Measurements from ENCODE around the gene HOXA4.

Gene HOXA4

GRCh38 chr7:27095050-27095896 lies 35.3 kb downstream of the HOXA4 start:
- no peak for DNase-seq (ENCODE audit: low read depth in 2 of 3, low spot score in 2 of 3)

DNA sequence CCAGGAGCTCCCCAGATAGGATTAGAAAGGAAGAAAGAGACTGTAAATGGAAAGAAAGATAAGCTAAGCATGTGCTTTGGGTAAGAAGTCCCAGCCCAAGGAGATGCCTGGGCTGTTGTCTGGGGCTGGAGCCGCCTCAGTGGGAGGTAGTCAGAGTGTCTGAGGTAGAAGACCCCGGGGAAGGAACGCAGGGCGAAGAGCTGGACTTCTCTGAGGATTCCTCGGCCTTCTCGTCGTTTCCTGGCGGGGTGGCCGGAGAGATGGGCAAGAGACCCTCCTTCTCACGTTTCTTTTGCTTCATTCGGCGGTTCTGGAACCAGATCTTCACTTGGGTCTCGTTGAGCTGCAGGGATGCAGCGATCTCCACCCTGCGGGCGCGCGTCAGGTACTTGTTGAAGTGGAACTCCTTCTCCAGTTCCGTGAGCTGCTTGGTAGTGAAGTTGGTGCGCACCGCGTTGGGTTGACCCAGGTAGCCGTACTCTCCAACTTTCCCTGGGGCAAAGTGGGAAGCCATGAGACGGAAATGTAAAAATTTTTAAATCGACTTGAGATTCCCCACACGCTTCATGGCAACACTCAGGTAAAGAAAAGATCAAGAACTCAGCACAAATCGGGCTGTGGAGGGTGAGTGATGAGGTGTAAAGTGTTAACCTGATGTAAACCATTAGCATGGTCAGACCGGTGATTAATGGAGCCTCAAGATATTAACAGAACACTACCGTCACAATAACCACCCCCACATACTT lies 36.1 kb downstream of the HOXA4 start:
- DNase-seq (ENCODE audit: low read depth in 2 of 3, low spot score in 2 of 3) = no peak

- DNase-seq (ENCODE audit: low read depth in 2 of 3, low spot score in 2 of 3) = no peak
Measured at GRCh38 chr7:27093184-27093895, 37.2 kb downstream of the HOXA4 start.

- no peak for DNase-seq (ENCODE audit: low read depth in 2 of 3, low spot score in 2 of 3)
Measured at GRCh38 chr7:27092819-27093110, 37.8 kb downstream of the HOXA4 start.

GRCh38 chr7:27091941-27092818 lies 38.4 kb downstream of the HOXA4 start:
- no peak for DNase-seq (ENCODE audit: low read depth in 2 of 3, low spot score in 2 of 3)

DNA sequence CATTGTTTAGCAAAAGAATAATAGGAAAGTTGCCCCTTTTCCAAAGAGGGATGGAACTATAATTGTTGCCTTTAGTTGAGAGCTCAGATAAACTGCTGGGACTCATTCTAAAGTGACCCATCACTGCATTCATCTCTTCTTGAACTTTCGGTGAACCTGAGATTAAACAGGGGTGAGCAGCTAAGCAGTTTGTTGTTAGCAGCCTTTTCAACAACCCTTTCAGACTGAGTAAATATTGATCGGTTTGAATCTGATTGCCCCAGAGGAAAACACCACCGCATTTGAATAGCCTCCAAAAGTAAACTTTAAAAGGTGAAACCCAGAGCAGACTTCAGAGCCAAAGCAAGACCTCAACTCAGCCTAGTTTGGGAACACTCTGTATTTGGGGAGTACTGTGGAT lies 39.5 kb downstream of the HOXA4 start:
- no peak for DNase-seq (ENCODE audit: low read depth in 2 of 3, low spot score in 2 of 3)

- no peak for DNase-seq (ENCODE audit: low read depth in 2 of 3, low spot score in 2 of 3)
Measured at GRCh38 chr7:27088002-27088922, 42.3 kb downstream of the HOXA4 start.

- DNase-seq (ENCODE audit: low read depth in 2 of 3, low spot score in 2 of 3) = no peak
Measured at GRCh38 chr7:27083646-27084045, 46.9 kb downstream of the HOXA4 start.

DNA sequence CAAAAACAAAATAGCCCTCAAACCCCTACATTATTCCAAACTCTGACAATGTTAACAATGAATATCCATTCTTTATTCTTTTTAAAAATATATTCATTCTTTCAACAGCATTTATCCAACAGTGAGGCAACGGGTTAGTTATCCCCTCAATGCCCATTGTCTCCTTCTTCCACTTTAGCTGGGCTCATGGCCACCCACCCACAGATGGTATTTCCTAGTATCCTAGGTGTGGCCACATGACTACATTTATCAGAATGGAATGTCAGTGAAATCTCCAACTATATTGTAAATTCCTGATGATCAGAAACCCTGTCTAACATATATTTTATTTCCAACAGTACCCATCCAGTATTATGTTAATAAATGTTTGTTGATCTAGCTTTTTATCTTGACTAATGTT lies 48.4 kb downstream of the HOXA4 start:
- DNase-seq (ENCODE audit: low read depth in 2 of 3, low spot score in 2 of 3) = no peak

DNA sequence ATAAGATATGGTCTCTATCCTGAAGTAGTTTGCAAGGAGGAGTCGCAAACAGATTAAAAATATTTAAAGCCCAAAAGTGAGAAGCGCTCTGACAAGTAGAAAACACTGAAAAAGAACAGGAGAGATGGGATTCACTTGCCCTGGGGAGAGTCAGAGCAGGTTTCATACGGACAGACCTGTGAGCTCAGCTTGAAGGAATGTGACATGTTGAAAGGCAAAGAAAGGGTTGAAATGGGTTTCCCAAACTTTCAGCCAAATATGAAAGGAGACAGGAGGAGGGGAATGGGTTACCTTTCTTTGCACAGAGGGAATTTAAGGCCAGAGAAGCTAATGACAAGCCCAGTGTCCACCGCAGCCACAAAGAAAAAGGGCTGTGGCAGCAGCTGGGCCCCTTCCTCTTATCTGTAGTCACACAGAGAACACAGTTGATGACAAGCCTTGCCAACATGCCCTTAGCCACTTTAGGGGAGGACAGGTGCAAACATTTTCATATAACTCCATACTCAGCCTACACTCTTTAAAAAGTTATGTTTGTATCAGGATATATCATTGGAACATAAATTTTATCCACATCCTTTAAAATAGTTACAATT lies 49.6 kb downstream of the HOXA4 start:
- DNase-seq (ENCODE audit: low read depth in 2 of 3, low spot score in 2 of 3) = no peak

GRCh38 chr7:27079234-27079975 lies 51.2 kb downstream of the HOXA4 start:
- no peak for DNase-seq (ENCODE audit: low read depth in 2 of 3, low spot score in 2 of 3)

DNA sequence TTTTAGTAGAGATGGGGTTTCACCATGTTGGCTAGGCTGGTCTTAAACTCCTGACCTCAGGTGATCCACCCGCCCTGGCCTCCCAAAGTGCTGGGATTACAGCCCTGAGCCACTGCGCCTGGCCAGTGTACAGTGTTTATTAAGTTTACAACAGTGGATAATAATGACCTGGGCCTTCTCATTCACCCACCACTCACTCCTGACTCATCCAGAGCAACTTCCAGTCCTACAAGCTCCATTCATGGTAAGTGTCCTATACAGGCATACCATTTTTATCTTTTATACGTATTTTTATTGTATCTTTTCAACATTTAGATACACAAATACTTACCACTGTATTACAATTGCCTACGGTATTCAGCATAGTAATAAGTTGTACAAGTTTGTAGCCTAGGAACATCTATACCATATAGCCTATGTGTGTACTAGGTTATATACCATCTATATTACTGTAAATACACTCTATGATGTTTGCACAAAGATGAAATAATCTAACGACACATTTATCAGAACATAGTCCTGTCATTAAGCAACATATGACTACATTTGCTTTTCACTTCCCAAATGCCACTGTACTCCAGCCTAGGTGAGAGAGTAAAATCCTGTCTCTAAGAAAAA lies 51.8 kb downstream of the HOXA4 start:
- no peak for DNase-seq (ENCODE audit: low read depth in 2 of 3, low spot score in 2 of 3)
